Measurements from ENCODE around the gene KDM6A.

GRCh38 chrX:44913656-44914531, 40.9 kb downstream of the KDM6A start:
- TF ChIP-seq POLR2A (IDR thresholded peaks at IDR 0.05; ENCODE audit: low read length) (no peak), GATA1 (IDR thresholded peaks at IDR 0.05; ENCODE audit: low read depth, low read length) (no peak)

All from erythroblast (primary cell).